GM12892 (cell line): ENCODE measurements around the gene COPB2.

Experiments used
- POLR2A ChIP-seq: IDR thresholded peaks from 2 replicates; pipeline ENCODE4 v1.6.1; 2011; ENCODE audit warnings: low read depth, low read length, control low read depth
- POLR2AphosphoS5 ChIP-seq: IDR thresholded peaks from 2 replicates; pipeline ENCODE4 v1.6.1; 2011; ENCODE audit warnings: low read depth, low read length, control low read depth
- TAF1 ChIP-seq: IDR thresholded peaks from 2 replicates; pipeline ENCODE4 v1.6.1; 2011; ENCODE audit warnings: low read depth, mild to moderate bottlenecking, control low read depth, low read length, borderline replicate concordance

GRCh38 chr3:139374099-139374498 is 15.3 kb downstream of the COPB2 start:
- no peak for TF ChIP-seq POLR2AphosphoS5
- no peak for TF ChIP-seq POLR2A
- TF ChIP-seq TAF1, result no peak
